Measurements from ENCODE around the gene AXIN1.

AXIN1 gene

DNA sequence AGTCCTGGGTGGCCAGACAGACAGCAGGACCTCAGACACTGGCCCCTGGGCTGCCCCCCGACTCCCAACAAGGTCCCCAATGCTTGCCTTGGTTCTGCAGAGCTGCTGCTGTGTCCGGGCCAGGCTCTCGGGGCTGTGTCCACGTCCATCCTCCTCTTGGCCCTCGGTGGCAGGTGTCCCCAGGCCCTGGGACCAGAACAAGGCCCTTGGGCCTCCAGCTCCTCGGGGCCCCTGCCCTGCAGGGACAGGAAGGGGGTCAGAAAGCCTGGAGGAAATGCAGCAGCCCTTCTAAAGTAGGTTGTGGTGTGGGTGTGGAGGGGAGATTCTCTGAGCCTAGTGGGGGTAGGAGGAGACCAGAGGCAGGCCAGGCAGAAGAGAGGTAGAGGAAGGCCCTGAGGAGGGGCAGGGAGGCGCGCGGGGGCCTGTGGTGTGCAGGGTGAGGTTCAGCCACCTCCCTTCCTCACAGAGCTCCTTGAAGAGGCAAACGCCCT lies 2.5 kb upstream of the AXIN1 start:
- Histone ChIP-seq H3K27me3 (ENCODE audit: insufficient read depth, low read length, poor library complexity, severe bottlenecking) (no peaks in the 10 kb centered on the region), H3K9ac (ENCODE audit: low read depth, low read length, poor library complexity, severe bottlenecking) (peak overlapping the region; percentile 58), H3K36me3 (ENCODE audit: insufficient read depth, low read length) (no peaks in the 10 kb centered on the region)

DNA sequence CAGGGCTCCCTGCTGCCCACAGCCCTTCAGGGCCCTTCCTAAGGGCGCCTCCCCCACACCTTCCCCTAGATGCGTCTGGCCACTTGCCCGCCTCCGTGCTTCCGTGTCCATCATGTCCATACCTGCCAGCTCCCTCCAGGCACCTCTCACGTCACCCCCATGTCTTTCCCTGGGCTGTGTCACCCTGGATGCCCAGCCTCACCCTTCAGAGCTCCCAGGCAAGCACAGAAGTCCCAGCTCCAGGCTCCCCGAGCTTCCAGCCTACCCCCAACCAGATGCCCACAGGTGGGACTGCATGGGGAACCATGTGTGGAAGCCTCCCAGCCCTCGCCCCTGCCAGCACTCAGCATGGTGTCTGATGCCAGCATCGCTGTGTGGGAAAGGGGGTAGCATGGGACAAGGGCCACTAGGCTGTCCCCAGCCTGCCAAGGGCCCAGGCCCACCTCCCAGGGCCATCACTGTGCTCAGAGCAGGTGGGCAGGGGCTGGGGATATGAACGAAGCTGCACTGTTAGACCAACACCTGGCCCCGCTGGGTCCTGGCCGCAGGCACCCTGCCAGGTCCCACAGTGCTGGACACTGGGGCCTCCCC lies 1.9 kb upstream of the AXIN1 start:
- H3K4me3 ChIP-seq (ENCODE audit: low read length, poor library complexity, severe bottlenecking): peak overlapping the region; percentile 35
- H3K36me3 ChIP-seq (ENCODE audit: insufficient read depth, low read length): no peaks in the 10 kb centered on the region
- H3K27me3 ChIP-seq (ENCODE audit: insufficient read depth, low read length, poor library complexity, severe bottlenecking): no peaks in the 10 kb centered on the region
- H3F3A ChIP-seq (ENCODE audit: low read depth): no peaks in the 10 kb centered on the region
- H3K9ac ChIP-seq (ENCODE audit: low read depth, low read length, poor library complexity, severe bottlenecking): peak overlapping the region; percentile 58
- H4K20me1 ChIP-seq (ENCODE audit: insufficient read depth, low read length, poor library complexity, severe bottlenecking): no peaks in the 10 kb centered on the region
- peak overlapping the region; percentile 70 for H3K4me2 ChIP-seq (ENCODE audit: low read depth, low read length, poor library complexity, severe bottlenecking)
- peaks cover 25% of the 10 kb centered on the region; the same call in 1 of the 2 replicates for H3K79me2 ChIP-seq (ENCODE audit: insufficient read depth, low read length)
- H3K9me3 ChIP-seq (ENCODE audit: insufficient read depth, low read depth, low read length): no peaks in the 10 kb centered on the region
- peaks cover 27% of the 10 kb centered on the region for H3K4me1 ChIP-seq (ENCODE audit: insufficient read depth, low read length, poor library complexity, severe bottlenecking)
- no peak for TF ChIP-seq EZH2phosphoT487 (IDR thresholded peaks at IDR 0.05; ENCODE audit: borderline replicate concordance)
- TF ChIP-seq, protein P1, sequence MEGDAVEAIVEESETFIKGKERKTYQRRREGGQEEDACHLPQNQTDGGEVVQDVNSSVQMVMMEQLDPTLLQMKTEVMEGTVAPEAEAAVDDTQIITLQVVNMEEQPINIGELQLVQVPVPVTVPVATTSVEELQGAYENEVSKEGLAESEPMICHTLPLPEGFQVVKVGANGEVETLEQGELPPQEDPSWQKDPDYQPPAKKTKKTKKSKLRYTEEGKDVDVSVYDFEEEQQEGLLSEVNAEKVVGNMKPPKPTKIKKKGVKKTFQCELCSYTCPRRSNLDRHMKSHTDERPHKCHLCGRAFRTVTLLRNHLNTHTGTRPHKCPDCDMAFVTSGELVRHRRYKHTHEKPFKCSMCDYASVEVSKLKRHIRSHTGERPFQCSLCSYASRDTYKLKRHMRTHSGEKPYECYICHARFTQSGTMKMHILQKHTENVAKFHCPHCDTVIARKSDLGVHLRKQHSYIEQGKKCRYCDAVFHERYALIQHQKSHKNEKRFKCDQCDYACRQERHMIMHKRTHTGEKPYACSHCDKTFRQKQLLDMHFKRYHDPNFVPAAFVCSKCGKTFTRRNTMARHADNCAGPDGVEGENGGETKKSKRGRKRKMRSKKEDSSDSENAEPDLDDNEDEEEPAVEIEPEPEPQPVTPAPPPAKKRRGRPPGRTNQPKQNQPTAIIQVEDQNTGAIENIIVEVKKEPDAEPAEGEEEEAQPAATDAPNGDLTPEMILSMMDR (conservative IDR thresholded peaks at IDR 0.05; ENCODE audit: low read length): no peak
- H3K9me2 ChIP-seq (replicated peaks; ENCODE audit: low read depth, low read length): no peaks in the 10 kb centered on the region
- H2AFZ ChIP-seq (ENCODE audit: low read length): no peak overlapping the region

More for the DNA sequence above, 2.5 kb upstream of the AXIN1 start:
- no peaks in the 10 kb centered on the region for H3K9me3 ChIP-seq (ENCODE audit: insufficient read depth, low read depth, low read length)
- peak overlapping the region; percentile 35 for H3K4me3 ChIP-seq (ENCODE audit: low read length, poor library complexity, severe bottlenecking)
- 0 out of 2 replicates have a peak overlapping the region, but pooled peaks have one; percentile 64 for H2AFZ ChIP-seq (ENCODE audit: low read length)
- peak overlapping the region; percentile 70 for H3K4me2 ChIP-seq (ENCODE audit: low read depth, low read length, poor library complexity, severe bottlenecking)
- TF ChIP-seq, protein P1 (conservative IDR thresholded peaks at IDR 0.05; ENCODE audit: low read length): no peak
- no peak for TF ChIP-seq EZH2phosphoT487 (IDR thresholded peaks at IDR 0.05; ENCODE audit: borderline replicate concordance)
- H4K20me1 ChIP-seq (ENCODE audit: insufficient read depth, low read length, poor library complexity, severe bottlenecking): no peaks in the 10 kb centered on the region
- peaks cover 19% of the 10 kb centered on the region; the same call in 1 of the 2 replicates for H3K79me2 ChIP-seq (ENCODE audit: insufficient read depth, low read length)
- peaks cover 20% of the 10 kb centered on the region for H3K4me1 ChIP-seq (ENCODE audit: insufficient read depth, low read length, poor library complexity, severe bottlenecking)
- H3F3A ChIP-seq (ENCODE audit: low read depth): no peaks in the 10 kb centered on the region
- no peaks in the 10 kb centered on the region for H3K9me2 ChIP-seq (replicated peaks; ENCODE audit: low read depth, low read length)

DNA sequence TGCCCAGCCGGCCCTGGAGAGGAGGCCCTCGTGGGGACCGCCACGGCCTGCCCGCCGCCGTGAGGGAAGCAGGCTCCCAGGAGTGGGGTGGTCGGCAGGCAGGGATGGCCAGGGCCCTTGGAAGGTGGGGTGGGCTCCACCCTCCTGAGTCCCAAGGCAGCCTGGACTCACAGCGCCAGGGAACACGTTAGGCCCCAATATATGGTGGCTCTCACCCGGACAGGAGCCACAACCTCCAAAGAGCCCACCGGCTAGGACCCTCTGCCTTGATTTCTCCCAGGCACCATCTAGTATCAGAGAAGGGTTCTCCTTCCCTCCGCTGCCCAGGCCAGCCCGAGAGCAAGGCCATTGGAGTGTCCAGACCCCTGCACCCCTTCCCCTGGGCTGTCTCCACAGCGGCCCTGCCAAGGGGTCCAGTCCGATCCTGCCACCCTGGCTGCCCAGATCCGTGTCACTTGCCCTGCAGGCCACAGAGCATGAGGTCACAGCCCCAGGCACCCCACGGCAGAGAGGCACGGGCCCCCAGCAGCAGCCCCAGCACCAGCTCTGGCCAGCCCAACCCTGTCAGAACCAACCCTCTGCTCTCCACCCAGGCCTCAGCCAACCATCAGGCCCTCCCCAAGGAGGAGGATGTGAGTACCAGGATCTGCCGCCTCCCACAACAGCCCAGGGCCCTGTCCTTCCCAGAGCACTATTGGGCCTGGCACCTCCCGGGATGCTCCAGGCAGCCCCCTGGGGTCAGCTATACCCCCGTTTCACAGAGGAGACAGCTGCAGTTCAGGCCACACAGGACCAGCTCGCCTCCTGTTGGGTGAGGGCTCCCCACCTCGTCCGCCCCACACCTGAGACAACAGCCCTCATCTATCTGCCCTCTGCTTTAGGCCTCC lies 1.1 kb upstream of the AXIN1 start:
- Histone ChIP-seq H3K9ac (ENCODE audit: low read depth, low read length, poor library complexity, severe bottlenecking) (no peak overlapping the region), H3K79me2 (ENCODE audit: insufficient read depth, low read length) (peaks cover 32% of the 10 kb centered on the region; the same call in 1 of the 2 replicates), H3K9me3 (ENCODE audit: insufficient read depth, low read depth, low read length) (no peaks in the 10 kb centered on the region), H3K27me3 (ENCODE audit: insufficient read depth, low read length, poor library complexity, severe bottlenecking) (no peaks in the 10 kb centered on the region), H4K20me1 (ENCODE audit: insufficient read depth, low read length, poor library complexity, severe bottlenecking) (no peaks in the 10 kb centered on the region), H3K4me1 (ENCODE audit: insufficient read depth, low read length, poor library complexity, severe bottlenecking) (peaks cover 30% of the 10 kb centered on the region), H2AFZ (ENCODE audit: low read length) (no peak overlapping the region), H3K4me2 (ENCODE audit: low read depth, low read length, poor library complexity, severe bottlenecking) (peak overlapping the region; percentile 70), H3K36me3 (ENCODE audit: insufficient read depth, low read length) (no peaks in the 10 kb centered on the region), H3K4me3 (ENCODE audit: low read length, poor library complexity, severe bottlenecking) (no peak overlapping the region), H3K9me2 (replicated peaks; ENCODE audit: low read depth, low read length) (no peaks in the 10 kb centered on the region), H3F3A (ENCODE audit: low read depth) (no peaks in the 10 kb centered on the region)
- no peak for TF ChIP-seq EZH2phosphoT487 (IDR thresholded peaks at IDR 0.05; ENCODE audit: borderline replicate concordance)
- TF ChIP-seq, protein P1 (conservative IDR thresholded peaks at IDR 0.05; ENCODE audit: low read length): no peak

Measured in Loucy (cell line).